Loucy (cell line): ENCODE data around the gene CBX2.

ENCODE experiments used
- H2AFZ ChIP-seq: fragments of 200-600 bp; sonication (generic); 2 replicates; pipeline ENCODE4 v1.6.0; 2016; ENCODE audit warnings: antibody characterized with exemption, mild to moderate bottlenecking, low read length, moderate library complexity
- H3F3A ChIP-seq: fragments of 200-600 bp; 2 replicates; pipeline ENCODE4 v1.6.0; 2016; ENCODE audit warnings: antibody characterized with exemption, low read depth, mild to moderate bottlenecking
- H3K27me3 ChIP-seq: fragments of 200-600 bp; sonication (generic); 2 replicates; pipeline ENCODE4 v1.6.1; 2014; ENCODE audit warnings: low read length, mild to moderate bottlenecking; ENCODE audit not compliant: insufficient read depth, poor library complexity, severe bottlenecking
- H3K36me3 ChIP-seq: fragments of 200-600 bp; sonication (generic); 2 replicates; pipeline ENCODE4 v1.6.1; 2016; ENCODE audit warnings: low read length; ENCODE audit not compliant: insufficient read depth
- H3K4me1 ChIP-seq: fragments of 200-600 bp; sonication (generic); 2 replicates; pipeline ENCODE4 v1.5.1; 2014; ENCODE audit warnings: low read length, mild to moderate bottlenecking; ENCODE audit not compliant: insufficient read depth, poor library complexity, severe bottlenecking
- H3K4me2 ChIP-seq: fragments of 200-600 bp; sonication (generic); 2 replicates; pipeline ENCODE4 v1.6.0; 2014; ENCODE audit warnings: antibody characterized with exemption, low read length, low read depth, mild to moderate bottlenecking; ENCODE audit not compliant: poor library complexity, severe bottlenecking
- H3K4me3 ChIP-seq: fragments of 200-600 bp; sonication (generic); 2 replicates; pipeline ENCODE4 v1.5.1; 2014; ENCODE audit warnings: low read length, mild to moderate bottlenecking, mixed read lengths; ENCODE audit not compliant: poor library complexity, severe bottlenecking
- H3K79me2 ChIP-seq: fragments of 200-600 bp; sonication (generic); 2 replicates; pipeline ENCODE4 v1.6.1; 2014; ENCODE audit warnings: low read length; ENCODE audit not compliant: insufficient read depth
- H3K9ac ChIP-seq: fragments of 200-600 bp; sonication (generic); 2 replicates; pipeline ENCODE4 v1.6.0; 2014; ENCODE audit warnings: mild to moderate bottlenecking, low read depth, low read length, moderate library complexity; ENCODE audit not compliant: poor library complexity, severe bottlenecking
- H3K9me2 ChIP-seq: fragments of 200-600 bp; sonication (generic); replicated peaks from 2 replicates; pipeline ENCODE4 v1.6.1; 2016; ENCODE audit warnings: low read depth, low read length, mixed read lengths
- H3K9me3 ChIP-seq: fragments of 200-600 bp; sonication (generic); 2 replicates; pipeline ENCODE4 v1.6.1; 2014; ENCODE audit warnings: mild to moderate bottlenecking, antibody characterized with exemption, low read length, low read depth; ENCODE audit not compliant: insufficient read depth
- H4K20me1 ChIP-seq: fragments of 200-600 bp; sonication (generic); 2 replicates; pipeline ENCODE4 v1.6.0; 2014; ENCODE audit warnings: antibody characterized with exemption, low read length, mild to moderate bottlenecking; ENCODE audit not compliant: insufficient read depth, poor library complexity, severe bottlenecking
- EZH2phosphoT487 ChIP-seq: fragments of 200-600 bp; IDR thresholded peaks from 2 replicates; pipeline ENCODE4 v1.6.1; 2018; ENCODE audit warnings: antibody characterized with exemption, mild to moderate bottlenecking, moderate library complexity, borderline replicate concordance
- TF ChIP-seq, protein P1 (sequence below): fragments of 200-600 bp; sonication (generic); conservative IDR thresholded peaks from 2 replicates; pipeline ENCODE4 v1.5.1; 2014; ENCODE audit warnings: mild to moderate bottlenecking, antibody characterized with exemption, low read length

CBX2 gene

DNA sequence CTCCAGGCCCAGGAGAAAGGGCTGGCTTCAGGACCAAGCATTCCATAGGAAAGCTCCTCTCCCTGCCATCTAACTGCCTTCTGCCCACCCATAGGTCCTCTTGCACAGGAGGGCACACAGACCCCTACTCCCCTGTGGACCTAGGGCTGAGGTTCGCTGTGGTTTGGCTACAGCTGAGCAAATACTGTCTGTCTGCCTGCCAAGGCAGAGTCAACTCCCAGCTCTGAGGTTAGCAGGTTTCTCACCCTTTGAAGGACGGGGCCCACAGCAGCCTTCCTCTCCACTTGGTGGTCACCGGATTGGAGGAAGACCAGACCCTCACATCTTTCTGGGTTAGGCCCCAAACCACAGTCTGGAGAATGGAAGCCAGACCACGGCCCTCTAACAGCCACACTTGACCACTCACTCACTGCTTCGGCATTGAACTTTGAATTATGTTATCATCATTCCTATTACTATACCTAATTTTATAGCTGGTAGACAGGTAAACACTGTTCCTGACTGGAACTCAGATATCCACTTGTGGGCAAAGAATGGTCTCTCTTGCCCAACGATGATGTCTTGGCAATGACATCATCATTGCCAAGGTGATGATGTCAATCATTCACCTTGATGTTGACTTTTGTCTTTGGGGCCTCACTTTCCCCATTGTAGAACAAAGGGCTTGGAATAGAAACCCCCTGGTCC, 47.1 kb downstream of the CBX2 start:
- Histone ChIP-seq H3K4me1 (peaks cover 18% of the 10 kb centered on the region), H3K27me3 (no peaks in the 10 kb centered on the region), H3K79me2 (no peaks in the 10 kb centered on the region), H4K20me1 (no peaks in the 10 kb centered on the region), H3K4me3 (no peak overlapping the region), H3K9me2 (no peaks in the 10 kb centered on the region), H3F3A (no peaks in the 10 kb centered on the region), H3K9me3 (no peaks in the 10 kb centered on the region), H3K4me2 (no peak overlapping the region), H3K9ac (no peak overlapping the region), H3K36me3 (no peaks in the 10 kb centered on the region), H2AFZ (no peak overlapping the region)
- no peak for TF ChIP-seq EZH2phosphoT487
- TF ChIP-seq, protein P1, sequence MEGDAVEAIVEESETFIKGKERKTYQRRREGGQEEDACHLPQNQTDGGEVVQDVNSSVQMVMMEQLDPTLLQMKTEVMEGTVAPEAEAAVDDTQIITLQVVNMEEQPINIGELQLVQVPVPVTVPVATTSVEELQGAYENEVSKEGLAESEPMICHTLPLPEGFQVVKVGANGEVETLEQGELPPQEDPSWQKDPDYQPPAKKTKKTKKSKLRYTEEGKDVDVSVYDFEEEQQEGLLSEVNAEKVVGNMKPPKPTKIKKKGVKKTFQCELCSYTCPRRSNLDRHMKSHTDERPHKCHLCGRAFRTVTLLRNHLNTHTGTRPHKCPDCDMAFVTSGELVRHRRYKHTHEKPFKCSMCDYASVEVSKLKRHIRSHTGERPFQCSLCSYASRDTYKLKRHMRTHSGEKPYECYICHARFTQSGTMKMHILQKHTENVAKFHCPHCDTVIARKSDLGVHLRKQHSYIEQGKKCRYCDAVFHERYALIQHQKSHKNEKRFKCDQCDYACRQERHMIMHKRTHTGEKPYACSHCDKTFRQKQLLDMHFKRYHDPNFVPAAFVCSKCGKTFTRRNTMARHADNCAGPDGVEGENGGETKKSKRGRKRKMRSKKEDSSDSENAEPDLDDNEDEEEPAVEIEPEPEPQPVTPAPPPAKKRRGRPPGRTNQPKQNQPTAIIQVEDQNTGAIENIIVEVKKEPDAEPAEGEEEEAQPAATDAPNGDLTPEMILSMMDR: no peak

DNA sequence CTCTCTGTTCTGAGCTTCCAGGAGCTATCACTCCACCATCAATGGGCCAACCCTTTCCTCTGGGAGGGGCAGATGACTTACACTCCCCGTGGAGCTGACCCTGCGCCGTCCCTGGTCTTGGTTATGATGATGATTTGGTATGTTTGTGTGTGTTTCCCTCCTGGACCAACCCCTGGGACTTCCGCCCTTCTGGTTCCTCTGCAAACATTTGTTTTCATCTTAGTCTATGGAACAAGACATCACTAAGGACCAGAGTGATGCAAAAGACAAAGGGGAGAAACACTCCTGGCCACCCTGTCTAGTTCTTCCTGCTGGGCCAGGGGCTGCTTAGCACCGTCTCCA, 47.6 kb downstream of the CBX2 start:
- H3K4me1 ChIP-seq: peaks cover 18% of the 10 kb centered on the region
- H3F3A ChIP-seq: 0 out of 2 replicates have a peak, but pooled peaks cover 2% of the 10 kb centered on the region
- H3K36me3 ChIP-seq: no peaks in the 10 kb centered on the region
- no peaks in the 10 kb centered on the region for H3K9me3 ChIP-seq
- H3K9ac ChIP-seq: no peak overlapping the region
- no peaks in the 10 kb centered on the region for H3K27me3 ChIP-seq
- TF ChIP-seq, protein P1: no peak
- no peak for TF ChIP-seq EZH2phosphoT487
- H3K9me2 ChIP-seq: no peaks in the 10 kb centered on the region
- no peak overlapping the region for H2AFZ ChIP-seq
- no peaks in the 10 kb centered on the region for H3K79me2 ChIP-seq
- H3K4me3 ChIP-seq: no peak overlapping the region
- H3K4me2 ChIP-seq: no peak overlapping the region
- no peaks in the 10 kb centered on the region for H4K20me1 ChIP-seq

DNA sequence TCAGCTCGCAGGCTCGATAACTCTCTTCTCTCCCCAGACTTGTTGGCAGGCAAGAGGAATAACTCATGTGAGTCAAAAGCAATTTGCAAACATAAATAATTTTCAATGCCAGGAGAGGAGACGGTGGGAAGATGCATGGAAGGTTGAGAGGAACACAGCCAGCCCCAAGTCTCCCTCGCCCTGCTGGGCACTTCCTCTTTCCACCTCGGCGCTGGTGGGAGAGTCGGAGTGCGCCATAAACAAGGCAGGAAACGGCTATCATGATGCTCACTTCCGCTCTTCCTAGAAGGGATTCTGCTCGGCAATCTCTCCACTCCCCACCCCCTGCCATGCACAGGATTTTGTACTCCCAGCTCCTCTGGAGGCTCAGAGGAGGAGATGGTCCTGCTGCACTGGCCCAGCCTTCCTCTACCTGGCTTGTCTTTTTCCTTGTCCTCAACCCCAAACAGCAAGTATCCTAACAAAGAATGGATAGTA, 48.3 kb downstream of the CBX2 start:
- no peak overlapping the region for H3K4me2 ChIP-seq
- no peak overlapping the region for H3K9ac ChIP-seq
- H3K9me3 ChIP-seq: no peaks in the 10 kb centered on the region
- TF ChIP-seq, protein P1: no peak
- no peak for TF ChIP-seq EZH2phosphoT487
- no peaks in the 10 kb centered on the region for H3K36me3 ChIP-seq
- peaks cover 2% of the 10 kb centered on the region; the same call in 1 of the 2 replicates for H3K79me2 ChIP-seq
- no peak overlapping the region for H3K4me3 ChIP-seq
- 0 out of 2 replicates have a peak, but pooled peaks cover 3% of the 10 kb centered on the region for H3F3A ChIP-seq
- H4K20me1 ChIP-seq: peaks cover under 1% of the 10 kb centered on the region
- H3K27me3 ChIP-seq: no peaks in the 10 kb centered on the region
- H2AFZ ChIP-seq: no peak overlapping the region
- no peaks in the 10 kb centered on the region for H3K9me2 ChIP-seq
- peaks cover 18% of the 10 kb centered on the region for H3K4me1 ChIP-seq
